ENCODE results near the gene ADAMTS14. TPM values are rescaled to one million over a fixed set of nuclear protein-coding genes. Genes with fewer than 3 reads are reported as not detected.

ADAMTS14 gene
- total RNA-seq, 2 experiments from 2014 or later: 0.05 TPM; not detected in 1

- ATAC-seq (no peak), DNase-seq (no peak)
- CTCF ChIA-PET: no interaction called here
- POLR2A ChIA-PET: interaction anchor here (0.6 kb wide), 1 partner anchor 1001 kb away, joined by 3 read pairs; no protein-coding TSS in a partner anchor
- no peaks in the 10 kb centered on the region for H3K9me3 Mint-ChIP-seq (ENCODE audit: insufficient read depth)
- no peak overlapping the region for H3K4me3 Mint-ChIP-seq
- peak overlapping the region; percentile 75 for H3K27ac Mint-ChIP-seq
- peaks cover 2% of the 10 kb centered on the region for H3K27me3 Mint-ChIP-seq (ENCODE audit: low read depth)
- H3K36me3 Mint-ChIP-seq (ENCODE audit: low read depth): peaks cover 4% of the 10 kb centered on the region
- peaks cover 32% of the 10 kb centered on the region for H3K4me1 Mint-ChIP-seq (ENCODE audit: low read depth)
These were observed 73.2 kb downstream of the ADAMTS14 start for GRCh38 chr10:70745555-70745954.

- ChIA-PET CTCF (no interaction called here), POLR2A (no interaction called here)
- Mint-ChIP-seq H3K27me3 (ENCODE audit: low read depth) (peaks cover 2% of the 10 kb centered on the region), H3K4me3 (no peak overlapping the region), H3K36me3 (ENCODE audit: low read depth) (peaks cover 4% of the 10 kb centered on the region), H3K27ac (peak overlapping the region; percentile 1), H3K4me1 (ENCODE audit: low read depth) (peaks cover 21% of the 10 kb centered on the region), H3K9me3 (ENCODE audit: insufficient read depth) (no peaks in the 10 kb centered on the region)
- DNase-seq (no peak), ATAC-seq (no peak)
These were observed 75.1 kb downstream of the ADAMTS14 start for GRCh38 chr10:70747192-70747965.

GRCh38 chr10:70748305-70748704 lies 76.0 kb downstream of the ADAMTS14 start:
- CTCF ChIA-PET: interaction anchor here (1.8 kb wide), 1 partner anchor 11 kb away, joined by 6 read pairs; no protein-coding TSS in a partner anchor
- Mint-ChIP-seq H3K27ac (no peak overlapping the region), H3K4me3 (no peak overlapping the region), H3K27me3 (ENCODE audit: low read depth) (peaks cover 2% of the 10 kb centered on the region), H3K9me3 (ENCODE audit: insufficient read depth) (no peaks in the 10 kb centered on the region), H3K4me1 (ENCODE audit: low read depth) (peaks cover 12% of the 10 kb centered on the region), H3K36me3 (ENCODE audit: low read depth) (peaks cover 4% of the 10 kb centered on the region)
- DNase-seq: no peak
- POLR2A ChIA-PET: no interaction called here
- no peak for ATAC-seq

GRCh38 chr10:70748801-70749573 lies 76.7 kb downstream of the ADAMTS14 start:
- POLR2A ChIA-PET: no interaction called here
- Mint-ChIP-seq H3K36me3 (ENCODE audit: low read depth) (peaks cover 4% of the 10 kb centered on the region), H3K4me3 (no peak overlapping the region), H3K27me3 (ENCODE audit: low read depth) (peaks cover 2% of the 10 kb centered on the region), H3K4me1 (ENCODE audit: low read depth) (peaks cover 7% of the 10 kb centered on the region), H3K27ac (no peak overlapping the region), H3K9me3 (ENCODE audit: insufficient read depth) (no peaks in the 10 kb centered on the region)
- DNase-seq: no peak
- CTCF ChIA-PET: interaction anchor here (0.9 to 1.8 kb wide), 3 partner anchors 10 to 190 kb away, joined by 3 to 6 read pairs (median 3); no protein-coding TSS in a partner anchor
- ATAC-seq: no peak

GRCh38 chr10:70749756-70750155 lies 77.5 kb downstream of the ADAMTS14 start:
- Mint-ChIP-seq H3K36me3 (ENCODE audit: low read depth) (no peaks in the 10 kb centered on the region), H3K9me3 (ENCODE audit: insufficient read depth) (no peaks in the 10 kb centered on the region), H3K27ac (no peak overlapping the region), H3K27me3 (ENCODE audit: low read depth) (peaks cover 5% of the 10 kb centered on the region), H3K4me1 (ENCODE audit: low read depth) (peaks cover 2% of the 10 kb centered on the region), H3K4me3 (no peak overlapping the region)
- no peak for ATAC-seq
- ChIA-PET POLR2A (no interaction called here), CTCF (interaction anchor here (0.9 to 1.8 kb wide), 3 partner anchors 9 to 191 kb away, joined by 3 to 6 read pairs (median 3); no protein-coding TSS in a partner anchor)
- DNase-seq: no peak

GRCh38 chr10:70750156-70750703 lies 77.9 kb downstream of the ADAMTS14 start:
- H3K9me3 Mint-ChIP-seq (ENCODE audit: insufficient read depth): no peaks in the 10 kb centered on the region
- ChIA-PET POLR2A (no interaction called here), CTCF (interaction anchor here (1.3 kb wide), 1 partner anchor 191 kb away, joined by 3 read pairs; no protein-coding TSS in a partner anchor)
- H3K4me1 Mint-ChIP-seq (ENCODE audit: low read depth): peaks cover 2% of the 10 kb centered on the region
- DNase-seq (no peak), ATAC-seq (no peak)
- H3K36me3 Mint-ChIP-seq (ENCODE audit: low read depth): no peaks in the 10 kb centered on the region
- peaks cover 5% of the 10 kb centered on the region for H3K27me3 Mint-ChIP-seq (ENCODE audit: low read depth)
- no peak overlapping the region for H3K27ac Mint-ChIP-seq
- H3K4me3 Mint-ChIP-seq: no peak overlapping the region

GRCh38 chr10:70751356-70751755 lies 79.0 kb downstream of the ADAMTS14 start:
- no peaks in the 10 kb centered on the region for H3K36me3 Mint-ChIP-seq (ENCODE audit: low read depth)
- POLR2A ChIA-PET: no interaction called here
- H3K4me1 Mint-ChIP-seq (ENCODE audit: low read depth): no peaks in the 10 kb centered on the region
- ATAC-seq (no peak), DNase-seq (no peak)
- no peak overlapping the region for H3K27ac Mint-ChIP-seq
- no peak overlapping the region for H3K4me3 Mint-ChIP-seq
- CTCF ChIA-PET: no interaction called here
- peaks cover 3% of the 10 kb centered on the region for H3K27me3 Mint-ChIP-seq (ENCODE audit: low read depth)
- no peaks in the 10 kb centered on the region for H3K9me3 Mint-ChIP-seq (ENCODE audit: insufficient read depth)

- CTCF ChIA-PET: interaction anchor here (1.3 kb wide), 1 partner anchor 193 kb away, joined by 5 read pairs; no protein-coding TSS in a partner anchor
- peaks cover 3% of the 10 kb centered on the region for H3K27me3 Mint-ChIP-seq (ENCODE audit: low read depth)
- ATAC-seq (no peak), DNase-seq (no peak)
- no peak overlapping the region for H3K4me3 Mint-ChIP-seq
- POLR2A ChIA-PET: no interaction called here
- no peaks in the 10 kb centered on the region for H3K36me3 Mint-ChIP-seq (ENCODE audit: low read depth)
- H3K9me3 Mint-ChIP-seq (ENCODE audit: insufficient read depth): no peaks in the 10 kb centered on the region
- no peak overlapping the region for H3K27ac Mint-ChIP-seq
- H3K4me1 Mint-ChIP-seq (ENCODE audit: low read depth): no peaks in the 10 kb centered on the region
These were observed 79.7 kb downstream of the ADAMTS14 start for GRCh38 chr10:70751991-70752390.

GRCh38 chr10:70752571-70752970 lies 80.3 kb downstream of the ADAMTS14 start:
- CTCF ChIA-PET: interaction anchor here (1.0 to 1.3 kb wide), 2 partner anchors 13 to 193 kb away, joined by 3 to 5 read pairs; no protein-coding TSS in a partner anchor
- POLR2A ChIA-PET: no interaction called here
- Mint-ChIP-seq H3K4me3 (no peak overlapping the region), H3K27ac (no peak overlapping the region), H3K9me3 (ENCODE audit: insufficient read depth) (no peaks in the 10 kb centered on the region), H3K27me3 (ENCODE audit: low read depth) (peaks cover 3% of the 10 kb centered on the region), H3K36me3 (ENCODE audit: low read depth) (no peaks in the 10 kb centered on the region), H3K4me1 (ENCODE audit: low read depth) (no peaks in the 10 kb centered on the region)
- ATAC-seq: no peak
- DNase-seq: no peak

- DNase-seq (no peak), ATAC-seq (no peak)
- CTCF ChIA-PET: interaction anchor here (1.0 to 1.3 kb wide), 2 partner anchors 13 to 194 kb away, joined by 3 to 5 read pairs; no protein-coding TSS in a partner anchor
- H3K4me3 Mint-ChIP-seq: no peak overlapping the region
- no peaks in the 10 kb centered on the region for H3K36me3 Mint-ChIP-seq (ENCODE audit: low read depth)
- H3K27ac Mint-ChIP-seq: peak overlapping the region; percentile 24
- H3K9me3 Mint-ChIP-seq (ENCODE audit: insufficient read depth): no peaks in the 10 kb centered on the region
- POLR2A ChIA-PET: interaction anchor here (0.7 kb wide), 1 partner anchor 44 kb away, joined by 3 read pairs; no protein-coding TSS in a partner anchor
- peaks cover 3% of the 10 kb centered on the region for H3K27me3 Mint-ChIP-seq (ENCODE audit: low read depth)
- no peaks in the 10 kb centered on the region for H3K4me1 Mint-ChIP-seq (ENCODE audit: low read depth)
These were observed 80.8 kb downstream of the ADAMTS14 start for GRCh38 chr10:70753026-70753663.

- POLR2A ChIA-PET: interaction anchor here (0.6 kb wide), 1 partner anchor 139 kb away, joined by 3 read pairs; no protein-coding TSS in a partner anchor
- DNase-seq: no peak
- Mint-ChIP-seq H3K36me3 (ENCODE audit: low read depth) (no peaks in the 10 kb centered on the region), H3K27me3 (ENCODE audit: low read depth) (peaks cover 3% of the 10 kb centered on the region), H3K4me3 (no peak overlapping the region), H3K4me1 (ENCODE audit: low read depth) (peaks cover 6% of the 10 kb centered on the region), H3K9me3 (ENCODE audit: insufficient read depth) (no peaks in the 10 kb centered on the region), H3K27ac (peak overlapping the region; percentile 2)
- CTCF ChIA-PET: interaction anchor here (1.1 to 1.4 kb wide), 2 partner anchors 15 to 195 kb away, joined by 6 read pairs; no protein-coding TSS in a partner anchor
- ATAC-seq: no peak
These were observed 81.7 kb downstream of the ADAMTS14 start for GRCh38 chr10:70753841-70754621.
